Medulla oblongata (tissue), 1 donor: ENCODE data around the gene MYO19.
A peak's percentile ranks its signal among the peaks of the same experiment; 100 is the strongest.
"Not testable (repeated sequence)": the region's sequence is repeated elsewhere in the genome, so short reads cannot be mapped to it uniquely, and the experiment has no call there.

Experiments used
- DNase-seq: peaks from one replicate; pipeline ENCODE4 v3.0.0-alpha.2; 2015; ENCODE audit errors: extremely low spot score

The MYO19 gene

GRCh38 chr17:36498560-36499300, 35.9 kb downstream of the MYO19 start:
- no peak for DNase-seq

GRCh38 chr17:36498155-36498554, 36.5 kb downstream of the MYO19 start:
- DNase-seq = no peak

GRCh38 chr17:36496018-36496789, 38.5 kb downstream of the MYO19 start:
- peak; percentile 74 for DNase-seq

- no peak for DNase-seq
Observed at GRCh38 chr17:36495076-36495578, 39.5 kb downstream of the MYO19 start.

- no peak for DNase-seq
Observed at GRCh38 chr17:36494674-36495073, 40.0 kb downstream of the MYO19 start.

GRCh38 chr17:36493956-36494355, 40.7 kb downstream of the MYO19 start:
- no peak for DNase-seq

- DNase-seq = peak; percentile 97
Observed at GRCh38 chr17:36486204-36487194, 48.2 kb downstream of the MYO19 start, which contains the start of gene ZNHIT3. ZNHIT3 (plus strand) TSS chr17:36486681; CDS start chr17:36486700, 19 bp downstream.

GRCh38 chr17:36485805-36486203, 48.9 kb downstream of the MYO19 start:
- DNase-seq = no peak

- no peak for DNase-seq
Observed at GRCh38 chr17:36485027-36485426, 49.6 kb downstream of the MYO19 start.

- not testable (repeated sequence) for DNase-seq
Observed at GRCh38 chr17:36484021-36484420, 50.6 kb downstream of the MYO19 start.

- peak; percentile 83 for DNase-seq
Observed at GRCh38 chr17:36482611-36483504, 51.8 kb downstream of the MYO19 start.

GRCh38 chr17:36481829-36482228, 52.8 kb downstream of the MYO19 start:
- DNase-seq = no peak

- peak; percentile 37 for DNase-seq
Observed at GRCh38 chr17:36475346-36475970, 59.2 kb downstream of the MYO19 start.

GRCh38 chr17:36474571-36474970, 60.1 kb downstream of the MYO19 start:
- DNase-seq = no peak

GRCh38 chr17:36470499-36470898, 64.2 kb downstream of the MYO19 start:
- no peak for DNase-seq

GRCh38 chr17:36469733-36470132, 64.9 kb downstream of the MYO19 start:
- DNase-seq = no peak

GRCh38 chr17:36468903-36469635, 65.6 kb downstream of the MYO19 start:
- no peak for DNase-seq

GRCh38 chr17:36464765-36465088, 69.9 kb downstream of the MYO19 start:
- DNase-seq = no peak

- no peak for DNase-seq
Observed at GRCh38 chr17:36463916-36464764, 70.5 kb downstream of the MYO19 start.
